Gastrocnemius medialis (tissue), 4 donors: Measurements from ENCODE around the gene LANCL2. TPM values are rescaled to one million over a fixed set of nuclear protein-coding genes. Genes with fewer than 3 reads are reported as not detected.
"Not testable (repeated sequence)": the region's sequence is repeated elsewhere in the genome, so short reads cannot be mapped to it uniquely, and the experiment has no call there.

Experiments
- ATAC-seq, 2 donors: fragments of 150-250 bp; one replicate each; pipeline ENCODE4 v1.9.1; 2016
- DNase-seq, 2 donors: peaks; one replicate each; pipeline ENCODE4 v3.0.0-alpha.2; 2019
- H3K27ac ChIP-seq, 4 donors: fragments of 200-600 bp; sonication (generic); 1 replicate in 1 of 4; 2 replicates in 3 of 4; pipeline ENCODE4 v1.5.1; 2016 to 2018; ENCODE audit warnings: mild to moderate bottlenecking in 2 of 4, moderate library complexity in 1 of 4
- H3K27me3 ChIP-seq, 3 donors: fragments of 200-600 bp; sonication (generic) in 2 of 3; 1 replicate in 1 of 3; 2 replicates in 2 of 3; pipeline versions ENCODE4 v1.5.1 to v1.6.0; 2016 to 2019; ENCODE audit warnings: mild to moderate bottlenecking in 1 of 3, moderate library complexity in 1 of 3
- H3K36me3 ChIP-seq, 2 donors: fragments of 200-600 bp; sonication (generic) in 1 of 2; one replicate each; pipeline ENCODE4 v1.5.1; 2017 to 2018
- H3K4me1 ChIP-seq, 2 donors: fragments of 200-600 bp; sonication (generic) in 1 of 2; one replicate each; pipeline ENCODE4 v1.5.1; 2016 to 2017; ENCODE audit warnings: mild to moderate bottlenecking in 2 of 2
- H3K4me3 ChIP-seq, 4 donors: fragments of 200-600 bp; sonication (generic) in 3 of 4; 1 replicate in 1 of 4; 2 replicates in 3 of 4; pipeline ENCODE4 v1.5.1; 2016 to 2019; ENCODE audit warnings: mild to moderate bottlenecking in 2 of 4
- H3K9me3 ChIP-seq, 3 donors: fragments of 200-600 bp; sonication (generic) in 2 of 3; 1 replicate in 1 of 3; 2 replicates in 2 of 3; pipeline ENCODE4 v1.5.1; 2016 to 2019
- POLR2A ChIP-seq, 2 donors: fragments of 450-650 bp; IDR thresholded peaks; one replicate each; pipeline ENCODE4 v1.6.1; 2017; ENCODE audit warnings: antibody characterized with exemption in 2 of 2, mild to moderate bottlenecking in 2 of 2, moderate library complexity in 2 of 2
- in situ Hi-C, 4 donors: fragments of 200-750 bp; cut with MboI; loops; one replicate each; pipeline versions ENCODE4 v1.15.0 to v1.8.0; 2017; ENCODE audit warnings: low sequenced_read_pairs in 4 of 4
- intact Hi-C: fragments of 100-400 bp; cut with DNase I; formaldehyde crosslinking; loops from one replicate; pipeline ENCODE4 v1.15.1; 2023; ENCODE audit warnings: low total_unique reads
- total RNA-seq, 4 donors: library from RNA; depleted of rRNA; stranded (reverse); fragments of >200 nt; gene quantifications; one replicate each; pipeline versions ENCODE4 v1.1.0 to v1.2.3, GENCODE V29; 2016
- TF ChIP-seq, protein P1 (sequence below), 5 experiments: fragments of 450-650 bp in 3 of 5; fragments of 200-600 bp in 2 of 5; sonication (generic) in 2 of 5; IDR thresholded peaks in 4 of 5; conservative IDR thresholded peaks in 1 of 5; 1 replicate in 4 of 5; 2 replicates in 1 of 5; pipeline ENCODE4 v1.5.1; 2016 to 2019; ENCODE audit warnings: antibody characterized with exemption in 5 of 5, mild to moderate bottlenecking in 3 of 5, moderate library complexity in 3 of 5

LANCL2 gene
- total RNA-seq, 4 donors from 2014 or later = 5.1 to 13.0 (median 7.4) TPM

DNA sequence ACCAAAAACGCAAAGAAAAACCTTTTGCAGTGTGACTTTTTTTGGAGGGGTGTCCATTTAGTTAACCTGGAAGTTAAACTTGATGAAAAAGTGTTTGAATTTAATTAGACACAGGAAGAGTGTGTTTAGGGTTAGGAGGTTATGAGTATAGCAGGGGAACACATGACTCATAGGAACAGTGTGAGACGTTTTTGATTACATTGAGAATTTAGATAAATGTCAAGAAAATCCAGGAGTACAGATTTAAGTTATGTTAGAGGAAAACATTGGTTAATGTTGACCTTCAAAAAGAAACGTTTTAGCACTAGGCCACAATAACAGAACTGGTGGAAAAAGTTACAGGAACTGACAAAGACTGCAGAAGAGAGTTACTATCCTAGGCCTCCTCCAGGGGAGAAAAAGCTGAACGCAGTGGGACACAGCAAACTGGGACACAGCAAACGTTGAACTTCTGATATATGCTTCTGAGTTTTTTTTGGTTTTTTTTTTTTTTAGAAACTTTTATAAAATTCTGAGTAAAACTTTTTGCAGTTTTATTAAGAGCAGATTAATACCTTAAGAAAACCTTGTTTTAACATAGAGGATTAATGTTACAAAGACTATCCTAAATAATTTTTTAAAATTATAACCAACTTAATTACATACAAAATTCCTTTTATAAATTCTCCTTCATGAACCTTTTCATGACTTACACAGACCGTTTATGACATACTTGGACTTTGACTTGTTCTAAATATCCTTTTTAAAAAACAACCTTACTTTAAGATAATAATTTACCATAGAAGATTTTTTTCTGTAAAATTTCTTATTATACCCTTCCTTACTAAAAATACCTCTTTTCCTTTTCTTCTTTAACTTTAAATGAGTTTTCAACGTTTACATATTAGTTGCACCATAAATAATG, 22.2 kb downstream of the LANCL2 start:
- in situ Hi-C loops = no loop called here
- Histone ChIP-seq H3K27me3 (no peaks in the 10 kb centered on the region), H3K27ac (peak overlapping the region in 1 of 4 donors; percentile 69), H3K36me3 (peaks cover 0 to 7% of the 10 kb centered on the region in 2 donors), H3K9me3 (no peaks in the 10 kb centered on the region), H3K4me3 (no peak overlapping the region), H3K4me1 (peaks cover 5 to 6% of the 10 kb centered on the region in 2 donors)
- TF ChIP-seq, protein P1, sequence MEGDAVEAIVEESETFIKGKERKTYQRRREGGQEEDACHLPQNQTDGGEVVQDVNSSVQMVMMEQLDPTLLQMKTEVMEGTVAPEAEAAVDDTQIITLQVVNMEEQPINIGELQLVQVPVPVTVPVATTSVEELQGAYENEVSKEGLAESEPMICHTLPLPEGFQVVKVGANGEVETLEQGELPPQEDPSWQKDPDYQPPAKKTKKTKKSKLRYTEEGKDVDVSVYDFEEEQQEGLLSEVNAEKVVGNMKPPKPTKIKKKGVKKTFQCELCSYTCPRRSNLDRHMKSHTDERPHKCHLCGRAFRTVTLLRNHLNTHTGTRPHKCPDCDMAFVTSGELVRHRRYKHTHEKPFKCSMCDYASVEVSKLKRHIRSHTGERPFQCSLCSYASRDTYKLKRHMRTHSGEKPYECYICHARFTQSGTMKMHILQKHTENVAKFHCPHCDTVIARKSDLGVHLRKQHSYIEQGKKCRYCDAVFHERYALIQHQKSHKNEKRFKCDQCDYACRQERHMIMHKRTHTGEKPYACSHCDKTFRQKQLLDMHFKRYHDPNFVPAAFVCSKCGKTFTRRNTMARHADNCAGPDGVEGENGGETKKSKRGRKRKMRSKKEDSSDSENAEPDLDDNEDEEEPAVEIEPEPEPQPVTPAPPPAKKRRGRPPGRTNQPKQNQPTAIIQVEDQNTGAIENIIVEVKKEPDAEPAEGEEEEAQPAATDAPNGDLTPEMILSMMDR (IDR thresholded peaks at IDR 0.05 in 4 of 5, conservative IDR thresholded peaks at IDR 0.05 in 1 of 5) = no peak
- TF ChIP-seq POLR2A (IDR thresholded peaks at IDR 0.05) = no peak
- ATAC-seq = no peak
- intact Hi-C loops = no loop called here
- DNase-seq = no peak

DNA sequence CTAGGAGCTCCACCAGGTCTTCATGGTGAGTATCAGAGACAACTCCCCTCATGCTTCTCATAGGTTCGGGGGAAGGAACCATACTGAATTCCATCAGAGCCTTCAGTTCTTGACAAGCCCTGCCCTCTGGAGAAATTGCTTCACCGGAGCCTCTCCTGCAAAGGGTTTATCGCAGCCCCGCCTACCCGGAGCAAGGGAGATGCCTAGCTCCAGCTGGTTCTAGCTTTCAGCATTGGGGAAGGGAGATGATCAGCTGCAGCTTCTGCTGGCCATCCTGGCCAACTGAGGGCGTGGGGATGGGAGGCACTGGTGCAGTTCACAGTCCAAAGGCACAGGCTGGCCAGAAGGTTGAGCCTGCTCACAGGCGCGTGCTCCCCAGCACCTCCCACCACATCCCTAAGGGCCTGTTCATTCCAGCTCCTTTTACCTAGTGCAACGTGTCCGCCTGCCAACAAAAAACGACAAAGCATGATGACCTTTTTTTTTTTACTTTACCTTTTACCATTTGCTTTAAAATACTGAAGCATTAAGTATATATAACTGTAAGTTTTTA, 31.2 kb downstream of the LANCL2 start:
- Histone ChIP-seq H3K27me3 (no peaks in the 10 kb centered on the region), H3K27ac (no peak overlapping the region), H3K4me3 (no peak overlapping the region), H3K9me3 (no peaks in the 10 kb centered on the region), H3K36me3 (peaks cover 0 to 12% of the 10 kb centered on the region in 2 donors), H3K4me1 (no peaks in the 10 kb centered on the region)
- intact Hi-C loops (no loop called here), in situ Hi-C loops (no loop called here)
- no peak for ATAC-seq
- TF ChIP-seq, protein P1 (IDR thresholded peaks at IDR 0.05 in 4 of 5, conservative IDR thresholded peaks at IDR 0.05 in 1 of 5) = no peak
- TF ChIP-seq POLR2A (IDR thresholded peaks at IDR 0.05) = no peak
- DNase-seq = no peak

DNA sequence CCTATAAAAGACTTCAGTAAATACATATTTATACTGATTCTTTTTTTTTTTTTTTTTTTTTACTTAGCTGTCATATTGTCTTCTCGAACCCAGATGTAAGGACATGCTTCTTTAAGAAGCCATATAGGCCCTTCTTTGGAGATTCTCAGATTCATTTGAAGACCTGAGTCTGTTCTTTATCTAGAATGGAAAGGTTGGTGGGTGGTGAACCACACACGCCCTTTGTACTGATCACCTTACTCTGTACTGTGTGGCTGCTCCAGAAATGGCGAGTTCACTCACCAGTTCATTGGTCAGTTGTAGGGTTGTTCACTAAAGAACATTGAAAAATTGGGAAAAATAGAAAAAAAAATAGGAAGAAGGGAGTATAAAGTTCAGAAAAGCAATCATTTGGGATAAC, 32.5 kb downstream of the LANCL2 start:
- no peaks in the 10 kb centered on the region for H3K4me1 ChIP-seq
- ATAC-seq = no peak
- no peak for DNase-seq
- no peaks in the 10 kb centered on the region for H3K9me3 ChIP-seq
- no peaks in the 10 kb centered on the region for H3K27me3 ChIP-seq
- H3K4me3 ChIP-seq = no peak overlapping the region
- in situ Hi-C loops = no loop called here
- H3K27ac ChIP-seq = no peak overlapping the region
- peaks cover 0 to 5% of the 10 kb centered on the region in 2 donors for H3K36me3 ChIP-seq
- intact Hi-C loops = no loop called here
- TF ChIP-seq, protein P1 (IDR thresholded peaks at IDR 0.05 in 4 of 5, conservative IDR thresholded peaks at IDR 0.05 in 1 of 5) = no peak
- TF ChIP-seq POLR2A (IDR thresholded peaks at IDR 0.05) = no peak

DNA sequence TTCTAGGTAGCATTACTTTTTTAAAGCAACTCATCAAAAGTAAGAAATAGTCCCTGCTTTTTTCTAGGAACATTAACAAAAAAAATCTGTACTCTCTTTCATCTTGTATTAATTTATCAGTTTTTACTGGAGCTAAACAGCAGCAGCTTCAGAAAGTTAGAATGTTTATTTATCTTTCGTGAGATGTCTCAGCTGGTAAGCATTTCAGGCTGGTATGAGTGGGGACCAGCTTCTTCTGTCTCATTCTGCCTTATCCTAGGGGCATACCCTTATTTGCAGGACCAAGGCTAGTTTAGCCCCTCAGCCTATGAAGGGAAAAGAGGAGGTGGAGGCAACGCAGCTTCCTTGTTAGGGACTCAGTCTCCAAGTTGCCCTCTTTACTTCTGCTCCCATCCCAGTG, 35.1 kb downstream of the LANCL2 start:
- peaks cover 0 to 14% of the 10 kb centered on the region in 2 donors for H3K36me3 ChIP-seq
- ATAC-seq (no peak), DNase-seq (no peak)
- no peak overlapping the region for H3K4me3 ChIP-seq
- no peak for TF ChIP-seq POLR2A (IDR thresholded peaks at IDR 0.05)
- TF ChIP-seq, protein P1 (IDR thresholded peaks at IDR 0.05 in 4 of 5, conservative IDR thresholded peaks at IDR 0.05 in 1 of 5) = no peak
- no peak overlapping the region for H3K27ac ChIP-seq
- H3K27me3 ChIP-seq = no peaks in the 10 kb centered on the region
- H3K4me1 ChIP-seq = no peaks in the 10 kb centered on the region
- H3K9me3 ChIP-seq = no peaks in the 10 kb centered on the region
- in situ Hi-C loops = loop anchor here in 2 of 4 donors (25.0 kb wide), 1 partner anchor 638 kb away; the partner anchor contains the start of gene SEC61G (in 2 of the 2)
- intact Hi-C loops = no loop called here

DNA sequence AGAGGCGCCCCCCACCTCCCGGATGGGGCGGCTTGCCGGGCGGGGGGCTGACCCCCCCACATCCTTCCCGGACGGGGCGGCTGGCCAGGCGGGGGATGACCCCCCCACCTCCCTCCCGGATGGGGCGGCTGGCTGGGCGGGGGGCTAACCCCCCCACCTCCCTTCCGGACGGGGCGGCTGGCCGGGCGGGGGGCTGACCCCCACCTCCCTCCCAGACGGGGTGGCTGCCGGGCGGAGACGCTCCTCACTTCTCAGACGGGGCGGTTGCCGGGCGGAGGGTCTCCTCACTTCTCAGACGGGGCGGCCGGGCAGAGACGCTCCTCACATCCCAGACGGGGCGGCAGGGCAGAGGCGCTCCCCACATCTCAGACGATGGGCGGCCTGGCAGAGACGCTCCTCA, 37.4 kb downstream of the LANCL2 start:
- in situ Hi-C loops = loop anchor here in 2 of 4 donors (25.0 kb wide), 1 partner anchor 640 kb away; the partner anchor contains the start of gene SEC61G (in 2 of the 2)
- H3K9me3 ChIP-seq, DNase-seq, intact Hi-C loops, H3K4me1 ChIP-seq, H3K27me3 ChIP-seq, H3K27ac ChIP-seq, H3K4me3 ChIP-seq, ATAC-seq: not testable (repeated sequence)
- peaks cover 0 to 17% of the 10 kb centered on the region in 2 donors for H3K36me3 ChIP-seq
